AG09309 (cell line): ENCODE results near the gene ADCY1.

Experiments used
- DNase-seq: peaks from one replicate; pipeline ENCODE4 v3.0.0-alpha.2; 2010; ENCODE audit warnings: low read depth
- H3K4me3 ChIP-seq: 2 replicates; pipeline ENCODE4 v1.5.1; 2011; ENCODE audit warnings: mild to moderate bottlenecking, low read depth, low read length, moderate library complexity; ENCODE audit not compliant: control insufficient read depth
- TF ChIP-seq, protein P1 (sequence below): IDR thresholded peaks from 2 replicates; pipeline ENCODE4 v1.5.1; 2011; ENCODE audit warnings: mild to moderate bottlenecking, low read depth, low read length, inconsistent platforms; ENCODE audit not compliant: insufficient read depth, control insufficient read depth; ENCODE audit errors: missing control alignments

The ADCY1 gene

DNA sequence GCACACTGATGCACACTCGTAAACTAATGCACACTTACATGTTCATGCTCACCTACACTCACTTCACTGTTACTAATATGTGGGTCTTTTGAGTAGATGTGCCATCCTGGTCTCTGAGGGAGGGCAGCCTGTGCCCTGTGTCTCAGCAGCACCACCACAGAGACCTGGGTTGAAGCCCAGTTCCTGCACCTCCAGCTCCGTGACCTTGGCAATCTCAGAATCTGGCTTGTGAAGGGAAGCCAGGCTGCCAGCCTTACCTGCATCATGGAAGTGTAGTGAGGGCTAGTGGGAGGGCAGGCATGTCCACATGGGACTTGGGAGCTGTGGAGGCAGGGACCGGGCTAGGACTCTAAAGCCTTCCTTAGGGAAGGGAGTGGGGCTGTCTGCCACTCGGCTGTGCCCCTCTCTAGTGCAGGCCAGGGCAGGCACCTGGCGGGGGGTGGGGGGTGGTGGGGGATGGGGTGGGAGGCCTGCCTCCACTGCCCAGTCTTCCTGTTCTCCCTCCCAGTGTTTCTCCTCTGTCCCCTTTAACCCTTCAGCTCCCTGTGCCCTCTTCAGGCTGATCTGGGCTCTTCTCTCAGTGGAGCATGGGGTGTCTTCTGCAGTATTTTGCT, 8.1 kb downstream of the ADCY1 start:
- H3K4me3 ChIP-seq = no peak overlapping the region
- TF ChIP-seq, protein P1, sequence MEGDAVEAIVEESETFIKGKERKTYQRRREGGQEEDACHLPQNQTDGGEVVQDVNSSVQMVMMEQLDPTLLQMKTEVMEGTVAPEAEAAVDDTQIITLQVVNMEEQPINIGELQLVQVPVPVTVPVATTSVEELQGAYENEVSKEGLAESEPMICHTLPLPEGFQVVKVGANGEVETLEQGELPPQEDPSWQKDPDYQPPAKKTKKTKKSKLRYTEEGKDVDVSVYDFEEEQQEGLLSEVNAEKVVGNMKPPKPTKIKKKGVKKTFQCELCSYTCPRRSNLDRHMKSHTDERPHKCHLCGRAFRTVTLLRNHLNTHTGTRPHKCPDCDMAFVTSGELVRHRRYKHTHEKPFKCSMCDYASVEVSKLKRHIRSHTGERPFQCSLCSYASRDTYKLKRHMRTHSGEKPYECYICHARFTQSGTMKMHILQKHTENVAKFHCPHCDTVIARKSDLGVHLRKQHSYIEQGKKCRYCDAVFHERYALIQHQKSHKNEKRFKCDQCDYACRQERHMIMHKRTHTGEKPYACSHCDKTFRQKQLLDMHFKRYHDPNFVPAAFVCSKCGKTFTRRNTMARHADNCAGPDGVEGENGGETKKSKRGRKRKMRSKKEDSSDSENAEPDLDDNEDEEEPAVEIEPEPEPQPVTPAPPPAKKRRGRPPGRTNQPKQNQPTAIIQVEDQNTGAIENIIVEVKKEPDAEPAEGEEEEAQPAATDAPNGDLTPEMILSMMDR = no peak
- DNase-seq = no peak

DNA sequence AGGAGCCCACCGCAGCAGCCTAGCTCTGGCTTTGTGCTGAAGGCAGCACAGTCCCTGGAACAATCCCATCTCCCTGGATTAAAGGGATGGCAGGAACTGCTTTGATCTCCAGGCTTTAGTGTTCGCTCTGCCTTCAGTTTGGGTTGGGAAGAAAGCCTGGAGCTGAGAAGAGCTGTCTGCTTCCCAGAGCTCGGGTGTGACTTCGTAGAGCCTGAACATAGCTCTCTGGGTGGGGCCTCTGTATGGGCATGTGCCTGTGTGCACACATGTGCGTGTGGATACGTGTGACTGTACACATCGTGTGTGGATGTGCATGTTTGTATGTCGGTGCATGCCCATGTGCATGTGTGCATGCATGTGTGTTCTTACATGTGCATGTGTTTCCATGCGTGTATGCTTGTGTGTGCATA, 8.7 kb downstream of the ADCY1 start:
- TF ChIP-seq, protein P1 = no peak
- DNase-seq = no peak
- no peak overlapping the region for H3K4me3 ChIP-seq

DNA sequence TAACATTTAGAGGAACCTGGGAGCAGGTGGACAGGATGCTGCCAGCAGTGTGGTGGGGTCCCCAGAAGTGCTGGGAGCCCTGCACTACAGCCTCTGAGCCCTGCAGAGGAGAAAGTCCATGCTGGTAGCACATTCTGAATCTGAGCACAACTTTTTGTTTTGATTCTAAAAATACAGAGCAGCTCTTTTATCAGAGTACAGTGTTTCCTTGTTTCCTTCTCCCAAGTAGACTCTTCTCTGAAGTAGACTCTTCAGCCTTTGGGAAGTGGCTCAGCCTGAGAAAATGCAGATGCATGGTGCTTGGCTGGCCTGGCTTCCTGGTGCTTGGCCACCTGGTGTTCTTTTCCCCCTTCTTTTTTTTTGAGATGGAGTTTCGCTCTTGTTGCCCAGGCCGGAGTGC, 9.1 kb downstream of the ADCY1 start:
- DNase-seq = no peak
- TF ChIP-seq, protein P1 = no peak

DNA sequence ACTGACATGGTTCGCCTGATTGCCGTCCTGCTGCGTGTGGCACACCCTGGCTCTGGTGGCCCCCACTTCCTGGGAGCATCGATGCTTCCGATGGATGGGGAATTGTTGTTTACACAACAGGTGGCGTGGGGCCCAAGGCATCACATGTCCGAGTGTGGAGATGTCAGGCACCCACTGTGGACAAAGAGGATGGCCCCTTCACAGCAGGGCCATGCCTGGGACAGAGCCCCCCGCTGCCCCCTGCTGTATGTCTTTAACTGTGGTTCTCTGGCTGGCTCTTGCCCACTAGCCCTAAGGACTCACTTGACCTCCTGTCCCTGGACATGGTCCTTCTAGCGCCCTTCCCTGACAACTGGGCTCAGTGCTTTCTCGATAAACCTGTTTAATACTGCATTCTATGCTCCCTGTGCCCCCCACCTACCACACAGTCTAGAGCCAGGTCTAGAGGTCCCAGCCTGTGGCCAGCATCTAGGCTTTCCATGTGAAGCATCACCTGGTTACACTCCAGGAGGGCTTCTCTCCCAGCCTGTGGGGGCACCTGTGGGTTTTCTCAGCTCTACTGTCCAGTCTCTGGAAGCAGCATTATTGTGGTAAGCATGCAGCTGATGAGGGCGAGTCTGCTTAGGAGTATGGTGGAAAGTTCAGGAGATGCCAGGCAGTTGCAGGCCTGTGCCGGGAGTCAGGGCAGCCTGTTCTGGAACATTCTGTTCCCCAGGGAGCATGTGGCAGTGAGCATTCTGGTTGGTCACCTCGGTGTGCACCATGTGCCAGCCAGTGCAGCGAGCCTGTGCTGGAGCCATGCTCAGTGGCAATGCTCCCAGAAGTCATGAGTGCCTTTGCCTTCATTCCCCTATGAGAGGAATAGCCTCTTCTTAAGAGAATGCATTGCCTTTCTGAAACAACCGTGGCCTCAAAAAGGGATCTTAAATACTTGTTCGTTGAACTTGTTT, 10.4 kb downstream of the ADCY1 start:
- DNase-seq = no peak
- no peak overlapping the region for H3K4me3 ChIP-seq
- TF ChIP-seq, protein P1 = no peak

More for the DNA sequence above, 9.1 kb downstream of the ADCY1 start:
- H3K4me3 ChIP-seq = no peak overlapping the region

DNA sequence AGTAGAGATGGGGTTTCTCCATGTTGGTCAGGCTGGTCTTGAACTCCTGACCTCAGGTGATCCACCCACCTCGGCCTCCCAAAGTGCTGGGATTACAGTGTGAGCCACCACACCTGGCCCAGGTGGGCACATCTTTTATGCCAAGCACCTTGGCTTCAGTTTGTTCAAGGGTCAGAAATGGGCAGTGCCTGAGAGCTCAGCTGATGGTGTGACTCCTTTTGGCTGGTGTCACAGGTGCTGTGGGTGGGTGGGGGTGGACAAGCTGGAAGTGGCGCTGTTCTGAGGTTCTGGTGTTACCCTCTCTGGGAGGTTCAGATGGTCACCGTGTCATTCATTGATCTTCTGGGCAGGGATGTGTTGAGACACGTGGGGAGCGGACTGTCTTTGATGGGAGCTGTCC, 11.5 kb downstream of the ADCY1 start:
- no peak for DNase-seq
- TF ChIP-seq, protein P1 = no peak
- no peak overlapping the region for H3K4me3 ChIP-seq

DNA sequence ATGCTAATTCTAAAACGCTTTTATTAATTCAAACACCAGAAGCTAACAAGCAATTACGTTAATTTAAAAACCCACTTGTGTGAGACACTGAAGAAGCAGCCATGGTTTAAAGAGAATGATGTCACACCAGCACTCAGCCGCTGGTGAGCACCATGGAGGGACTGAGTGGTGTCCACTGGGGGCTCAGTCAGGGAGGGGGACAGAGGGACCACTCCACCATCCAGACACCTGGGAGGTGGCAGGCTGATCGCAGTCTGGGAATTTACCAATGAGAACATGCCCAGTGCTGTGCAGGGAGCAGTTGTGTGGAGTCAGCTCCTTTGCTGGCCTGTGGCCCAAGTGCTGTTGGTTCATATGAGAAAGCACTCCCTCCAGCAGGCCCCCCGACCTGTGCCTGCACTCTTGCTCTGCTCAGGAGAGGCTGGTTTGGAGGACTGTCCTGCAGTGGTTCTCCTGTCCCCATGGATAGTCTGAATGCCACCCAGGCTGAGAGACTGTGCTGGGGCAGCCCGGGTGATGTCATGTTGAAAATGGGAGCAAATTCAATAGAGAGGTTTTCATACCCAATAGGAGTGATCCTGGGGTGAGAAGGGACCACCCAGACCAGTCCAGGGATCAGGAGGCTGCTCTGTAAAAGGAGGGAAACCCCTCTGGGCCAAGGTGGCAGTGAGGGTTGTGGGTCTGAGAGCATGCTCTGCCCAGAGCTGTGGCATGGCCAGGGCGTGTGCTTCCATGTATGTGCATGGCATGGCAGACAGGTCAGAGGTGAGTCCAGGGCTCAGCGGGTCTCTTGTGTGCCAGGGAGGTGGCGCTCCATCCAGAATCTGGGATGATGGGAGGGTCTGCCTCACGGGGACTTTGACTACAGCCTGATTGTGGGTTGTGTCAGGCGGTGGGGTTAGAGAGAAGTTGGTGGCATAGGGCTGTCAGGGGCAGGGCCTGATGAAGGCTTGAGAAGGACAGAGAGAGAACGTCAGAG, 12.7 kb downstream of the ADCY1 start:
- H3K4me3 ChIP-seq = no peak overlapping the region
- no peak for DNase-seq
- TF ChIP-seq, protein P1 = no peak
